PC-3 (cell line): Measurements from ENCODE around the gene TH. TPM values are rescaled to one million over a fixed set of nuclear protein-coding genes. Genes with fewer than 3 reads are reported as not detected.
A peak's percentile ranks its signal among the peaks of the same experiment; 100 is the strongest.

Experiments
- ATAC-seq: fragments of 200-7000 bp; cut with Tn5 transposase; 2 replicates; pipeline ENCODE4 v1.9.1; 2020; ENCODE audit warnings: mild to moderate bottlenecking, moderate library complexity
- BruUV-seq: library from RNA; stranded (reverse); fragments of 400-500 nt; replicated peaks from 2 replicates; lab custom pipeline; 2021; lab: Mats Ljungman, UMichigan
- CTCF ChIA-PET: fragments of 300-600 bp; sonication (Branson Sonifier 250); formaldehyde crosslinking; loops from one replicate; lab custom pipeline; 2022; ENCODE audit warnings: antibody characterized with exemption; lab: Charles Lee
- POLR2A ChIA-PET: fragments of 300-600 bp; sonication (Branson Sonifier 250); formaldehyde crosslinking; loops from one replicate; lab custom pipeline; 2022; ENCODE audit warnings: antibody characterized with exemption; ENCODE audit not compliant: unreplicated experiment; lab: Charles Lee
- DNase-seq: peaks from one replicate; pipeline ENCODE4 v3.0.0-alpha.2; 2015
- H2AFZ ChIP-seq: fragments of 300-600 bp; sonication (generic); 2 replicates; pipeline ENCODE4 v1.6.0; 2016; ENCODE audit warnings: antibody characterized with exemption, low read length
- H3F3A ChIP-seq: fragments of 300-600 bp; sonication (generic); one replicate; pipeline ENCODE4 v1.6.0; 2017; ENCODE audit warnings: antibody characterized with exemption, low read length, control low read depth, mild to moderate bottlenecking; ENCODE audit not compliant: unreplicated experiment
- H3K27ac ChIP-seq: fragments of 300-600 bp; sonication (generic); 2 replicates; pipeline ENCODE4 v1.5.1; 2016; ENCODE audit warnings: mild to moderate bottlenecking, low read length
- H3K27me3 ChIP-seq: fragments of 300-600 bp; sonication (generic); 2 replicates; pipeline ENCODE4 v1.6.1; 2016; ENCODE audit warnings: low read length, mixed read lengths
- H3K36me3 ChIP-seq: fragments of 300-600 bp; sonication (generic); 2 replicates; pipeline ENCODE4 v1.6.1; 2016; ENCODE audit warnings: low read depth, mixed run types, low read length, mixed read lengths
- H3K4me1 ChIP-seq: fragments of 300-600 bp; sonication (generic); 2 replicates; pipeline ENCODE4 v1.5.1; 2016; ENCODE audit warnings: low read length; ENCODE audit not compliant: insufficient read depth
- H3K4me2 ChIP-seq: fragments of 300-600 bp; sonication (generic); 2 replicates; pipeline ENCODE4 v1.6.0; 2016; ENCODE audit warnings: low read length
- H3K4me3 ChIP-seq: fragments of 300-600 bp; sonication (generic); 2 replicates; pipeline ENCODE4 v1.5.1; 2016; ENCODE audit warnings: mild to moderate bottlenecking, low read length, mixed read lengths
- H3K79me2 ChIP-seq: fragments of 300-600 bp; sonication (generic); 2 replicates; pipeline ENCODE4 v1.6.1; 2017; ENCODE audit warnings: low read length, mixed read lengths
- H3K9ac ChIP-seq: fragments of 300-600 bp; sonication (generic); 2 replicates; pipeline ENCODE4 v1.6.0; 2016; ENCODE audit warnings: mild to moderate bottlenecking, low read length
- H3K9me2 ChIP-seq: fragments of 300-600 bp; sonication (generic); replicated peaks from 2 replicates; pipeline ENCODE4 v1.6.1; 2016; ENCODE audit warnings: mixed run types, low read length, mixed read lengths
- H3K9me3 ChIP-seq: fragments of 300-600 bp; sonication (generic); 2 replicates; pipeline ENCODE4 v1.6.1; 2016; ENCODE audit warnings: low read length, mixed read lengths
- H4K20me1 ChIP-seq: fragments of 300-600 bp; sonication (generic); 2 replicates; pipeline ENCODE4 v1.6.1; 2016; ENCODE audit warnings: low read length, mixed read lengths
- CTCF ChIP-seq: fragments of 300-600 bp; sonication (generic); conservative IDR thresholded peaks from 2 replicates; pipeline ENCODE4 v1.5.1; 2017; ENCODE audit warnings: antibody characterized with exemption, low read depth, mild to moderate bottlenecking, low read length
- EZH2 ChIP-seq: fragments of 300-600 bp; sonication (generic); IDR thresholded peaks from one replicate; pipeline ENCODE4 v1.6.1; 2017; ENCODE audit warnings: antibody characterized with exemption, mild to moderate bottlenecking, low read length; ENCODE audit not compliant: unreplicated experiment
- EZH2phosphoT487 ChIP-seq: fragments of 300-600 bp; sonication (generic); IDR thresholded peaks from 2 replicates; pipeline ENCODE4 v1.6.1; 2018; ENCODE audit warnings: mild to moderate bottlenecking, antibody characterized with exemption, low read length, borderline replicate concordance
- intact Hi-C: fragments of 100-400 bp; cut with micrococcal nuclease; formaldehyde crosslinking; loops from 2 replicates; pipeline ENCODE4 v1.9.0; 2023
- total RNA-seq: library from RNA; depleted of rRNA; stranded (reverse); fragments of >200 nt; gene quantifications from 2 replicates; pipeline ENCODE4 v1.2.3, GENCODE V29; 2014

Gene TH
- total RNA-seq, 1 experiment from 2014 or later = 8.3 TPM

DNA sequence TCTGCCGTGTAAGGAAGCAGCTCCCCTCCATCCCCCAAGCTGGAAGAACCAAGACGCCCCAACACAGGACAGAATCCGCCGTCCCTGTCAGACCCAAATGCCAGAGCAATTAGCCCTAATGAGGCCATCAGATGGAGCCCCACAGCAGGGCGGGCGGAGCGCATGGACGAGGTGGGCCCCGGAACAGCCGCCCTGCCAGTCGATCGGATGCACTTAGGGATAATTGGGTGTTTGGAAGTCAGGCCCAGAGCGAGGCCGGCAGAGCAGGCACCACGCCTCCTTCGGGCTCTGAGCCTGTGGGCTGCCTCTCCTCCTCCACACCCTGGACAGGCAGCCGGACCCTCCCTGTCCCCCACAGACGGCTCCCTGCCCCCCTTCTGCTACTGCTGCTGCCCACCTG lies 5.5 kb upstream of the TH start:
- no peak for TF ChIP-seq EZH2phosphoT487
- TF ChIP-seq EZH2 = no peak
- no peak for TF ChIP-seq CTCF
- no peak overlapping the region for H3K27ac ChIP-seq
- ChIA-PET CTCF (no interaction called here), POLR2A (no interaction called here)
- no peaks in the 10 kb centered on the region for H3K9me2 ChIP-seq
- H3K36me3 ChIP-seq = no peaks in the 10 kb centered on the region
- H3K9me3 ChIP-seq = no peaks in the 10 kb centered on the region
- H2AFZ ChIP-seq = no peak overlapping the region
- 0 out of 2 replicates have a peak, but pooled peaks cover 7% of the 10 kb centered on the region for H3K79me2 ChIP-seq
- no peaks in the 10 kb centered on the region for H3K27me3 ChIP-seq
- H4K20me1 ChIP-seq = no peaks in the 10 kb centered on the region
- DNase-seq = no peak
- BruUV-seq = no TSS peak
- no peak overlapping the region for H3K9ac ChIP-seq
- no peak overlapping the region for H3K4me2 ChIP-seq
- intact Hi-C loops = no loop called here
- ATAC-seq = no peak
- H3F3A ChIP-seq = no peaks in the 10 kb centered on the region
- H3K4me3 ChIP-seq = no peak overlapping the region
- peaks cover 68% of the 10 kb centered on the region for H3K4me1 ChIP-seq

GRCh38 chr11:2176389-2176900 lies 4.8 kb upstream of the TH start:
- CTCF ChIA-PET = no interaction called here
- no TSS peak for BruUV-seq

DNA sequence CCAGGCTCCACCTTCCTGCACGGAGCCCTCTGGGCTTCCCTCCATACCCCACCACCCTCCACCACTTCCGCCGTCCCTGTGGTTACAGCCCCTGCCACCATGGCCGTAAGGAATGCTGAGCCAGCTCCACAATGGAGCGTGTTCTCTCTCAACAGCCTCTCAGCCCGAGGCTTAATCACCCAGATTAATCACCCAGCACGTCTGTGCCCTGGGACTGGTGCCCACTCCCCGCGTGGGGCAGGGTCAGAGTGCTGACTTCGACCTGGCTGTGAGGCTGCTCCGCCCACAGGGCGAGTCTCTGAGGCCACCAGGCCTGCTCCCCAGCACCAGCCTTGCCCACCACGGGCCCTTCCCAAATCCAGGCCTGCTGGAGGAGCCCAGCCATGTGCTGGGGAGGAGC lies 4.0 kb upstream of the TH start:
- Histone ChIP-seq H3K9me2 (no peaks in the 10 kb centered on the region), H4K20me1 (no peaks in the 10 kb centered on the region), H3F3A (no peaks in the 10 kb centered on the region), H3K36me3 (no peaks in the 10 kb centered on the region), H3K4me3 (no peak overlapping the region), H3K27me3 (no peaks in the 10 kb centered on the region), H3K4me2 (peak overlapping the region; percentile 52), H2AFZ (peak overlapping the region; percentile 2; the same call in 1 of the 2 replicates), H3K4me1 (peaks cover 55% of the 10 kb centered on the region), H3K79me2 (0 out of 2 replicates have a peak, but pooled peaks cover 7% of the 10 kb centered on the region), H3K9me3 (no peaks in the 10 kb centered on the region), H3K27ac (peak overlapping the region; percentile 73), H3K9ac (peak overlapping the region; percentile 47)
- ChIA-PET POLR2A (no interaction called here), CTCF (interaction anchor here (0.6 kb wide), 2 partner anchors 19 to 343 kb away, joined by 3 read pairs; no protein-coding TSS in a partner anchor)
- TF ChIP-seq EZH2phosphoT487 (no peak), EZH2 (no peak), CTCF (no peak)
- intact Hi-C loops = no loop called here
- peak; percentile 68 for ATAC-seq
- BruUV-seq = no TSS peak
- DNase-seq = peak; percentile 93

More at GRCh38 chr11:2176389-2176900, 4.8 kb upstream of the TH start:
- no peak overlapping the region for H2AFZ ChIP-seq
- H4K20me1 ChIP-seq = no peaks in the 10 kb centered on the region
- DNase-seq (no peak), ATAC-seq (no peak)
- no peaks in the 10 kb centered on the region for H3K9me2 ChIP-seq
- H3K4me3 ChIP-seq = no peak overlapping the region
- POLR2A ChIA-PET = no interaction called here
- no peaks in the 10 kb centered on the region for H3K36me3 ChIP-seq
- peaks cover 63% of the 10 kb centered on the region for H3K4me1 ChIP-seq
- H3K4me2 ChIP-seq = 0 out of 2 replicates have a peak overlapping the region, but pooled peaks have one; percentile 52
- H3K79me2 ChIP-seq = 0 out of 2 replicates have a peak, but pooled peaks cover 7% of the 10 kb centered on the region
- no peaks in the 10 kb centered on the region for H3K27me3 ChIP-seq
- intact Hi-C loops = no loop called here
- no peak overlapping the region; the same call in 1 of the 2 replicates for H3K9ac ChIP-seq
- no peak for TF ChIP-seq EZH2phosphoT487
- no peaks in the 10 kb centered on the region for H3K9me3 ChIP-seq
- H3F3A ChIP-seq = no peaks in the 10 kb centered on the region
- peak overlapping the region; percentile 73 for H3K27ac ChIP-seq
